HG02763 (cell line): Measurements from ENCODE around the gene SLC15A2.

ENCODE experiments used
- ATAC-seq: cut with Tn5 transposase; IDR thresholded peaks from one replicate; pipeline ENCODE4 v1.9.1; 2021; ENCODE audit warnings: mild to moderate bottlenecking, moderate library complexity; ENCODE audit not compliant: unreplicated experiment

Gene SLC15A2

DNA sequence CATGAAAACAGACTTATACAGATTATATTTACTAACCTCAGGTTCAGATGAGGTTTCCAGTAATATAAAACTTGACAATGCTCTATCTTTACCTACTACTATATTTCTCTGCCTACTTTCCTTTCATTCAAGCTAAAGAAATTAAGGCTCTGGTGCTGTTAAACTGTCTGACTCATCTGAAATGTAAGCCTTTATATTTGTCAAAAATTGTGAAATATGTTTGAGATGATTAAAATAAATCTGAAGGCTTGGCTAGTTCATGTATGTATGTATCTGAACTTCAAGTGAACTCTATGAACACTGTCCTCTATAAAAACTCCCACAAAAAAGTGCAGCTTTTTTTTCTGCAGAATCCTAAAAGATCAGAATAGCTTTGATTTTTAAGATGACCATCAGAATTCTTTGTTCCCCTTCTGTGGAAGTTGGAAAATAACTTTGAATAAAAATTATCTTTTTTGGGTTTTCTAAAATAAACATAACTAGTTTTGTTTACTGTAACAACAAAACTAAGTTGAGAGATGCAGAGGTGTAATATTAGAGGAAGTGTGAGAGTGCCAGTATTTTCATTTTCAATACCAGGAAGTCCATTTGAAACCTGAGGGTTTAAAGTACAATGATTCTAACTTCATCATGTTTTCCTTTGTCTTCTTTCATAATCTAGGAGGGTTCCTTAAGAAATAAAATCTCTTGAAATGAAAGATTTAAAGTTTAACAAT is 85.7 kb downstream of the SLC15A2 start:
- ATAC-seq, result no peak

DNA sequence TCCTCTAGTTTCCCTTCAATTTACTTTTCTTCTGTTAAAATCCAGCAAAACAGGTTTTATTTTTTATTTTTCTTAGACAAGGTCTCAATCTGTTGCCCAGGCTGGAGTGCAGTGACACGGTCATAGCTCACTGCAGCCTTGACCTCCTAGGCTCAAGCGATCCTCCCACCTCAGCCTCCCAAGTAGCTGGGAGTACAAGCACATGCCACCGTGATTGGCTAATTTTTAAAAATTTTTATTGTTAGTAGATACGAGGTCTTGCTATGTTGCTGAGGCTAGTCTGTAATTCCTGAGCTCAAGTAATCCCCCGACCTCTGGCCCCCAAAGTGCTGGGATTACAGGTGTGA is 86.2 kb downstream of the SLC15A2 start:
- no peak for ATAC-seq

DNA sequence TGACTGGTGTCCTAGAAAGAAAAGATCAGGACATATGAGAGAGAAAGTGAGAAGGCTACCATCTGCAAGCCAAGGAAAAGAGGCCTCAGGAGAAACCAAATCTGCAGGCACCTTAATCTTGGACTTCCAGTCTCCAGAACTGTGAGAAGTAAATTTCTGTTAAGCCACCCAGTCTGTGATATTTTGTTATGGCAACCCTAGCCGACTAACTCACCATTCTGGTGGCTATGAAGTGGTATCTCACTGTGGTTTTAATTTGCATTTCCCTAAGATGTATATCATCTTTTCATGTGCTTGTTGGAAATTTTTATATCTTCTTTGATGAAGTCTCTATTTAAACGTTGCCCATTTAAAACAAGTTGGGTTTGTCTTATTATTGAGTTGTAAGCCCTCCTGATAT is 87.3 kb downstream of the SLC15A2 start:
- ATAC-seq, result no peak

DNA sequence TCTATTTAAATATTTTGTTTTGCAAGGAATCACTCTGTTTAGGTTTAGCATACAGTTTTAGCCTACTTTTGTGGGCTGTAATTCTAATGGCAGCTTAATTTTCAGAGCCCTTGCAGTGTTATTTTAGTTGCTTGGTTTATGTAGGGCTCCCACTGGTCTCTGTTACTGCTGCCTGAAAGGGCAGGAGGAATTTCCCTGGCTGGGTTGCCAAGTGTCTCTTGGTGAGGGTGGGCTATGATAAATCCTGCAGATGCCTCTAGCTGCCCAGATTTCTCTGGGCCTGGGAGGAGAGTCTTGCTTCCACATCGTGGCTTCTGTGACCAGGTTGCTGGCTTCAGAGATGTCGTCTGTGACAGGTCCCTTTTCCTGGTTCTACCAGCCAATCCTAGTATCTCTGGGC is 91.6 kb downstream of the SLC15A2 start:
- ATAC-seq, result no peak

DNA sequence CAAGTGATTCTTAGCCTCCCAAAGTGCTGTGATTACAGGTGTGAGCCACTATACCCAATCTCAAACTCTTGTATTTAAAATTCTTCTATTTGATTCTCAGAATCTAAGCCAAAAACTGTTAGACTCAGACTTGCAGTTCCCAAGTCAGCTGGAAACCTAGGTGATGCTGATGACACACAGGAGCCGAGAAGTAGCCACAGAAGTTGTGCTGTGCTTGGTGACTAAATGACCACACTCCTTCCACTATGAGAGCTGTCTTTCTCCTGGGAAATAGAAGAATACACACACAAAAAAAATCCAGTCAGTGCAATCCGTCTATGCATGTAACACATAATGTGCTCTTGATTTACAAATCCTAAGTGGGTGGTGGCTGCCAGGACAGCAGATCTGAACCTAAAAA is 93.9 kb downstream of the SLC15A2 start:
- ATAC-seq, result no peak

DNA sequence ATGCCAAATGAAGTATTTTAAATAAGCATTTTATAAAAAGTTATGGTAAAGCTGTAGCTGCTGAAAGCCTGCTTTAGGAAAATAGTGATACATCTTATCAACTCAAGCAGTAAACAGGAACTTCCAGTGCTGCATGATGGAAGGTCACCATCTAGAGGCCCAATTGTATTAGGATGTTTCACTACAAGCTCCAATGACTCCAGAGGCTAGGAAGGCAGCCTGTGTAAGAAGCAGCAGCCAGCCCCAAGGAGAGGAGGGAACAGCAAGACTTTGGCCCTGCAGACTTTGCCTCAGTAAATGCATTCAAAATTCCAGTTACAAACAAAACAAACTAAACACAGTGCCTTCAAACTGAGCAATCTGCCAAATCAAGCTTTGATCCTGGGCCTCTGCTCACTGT is 95.7 kb downstream of the SLC15A2 start:
- ATAC-seq, result no peak

DNA sequence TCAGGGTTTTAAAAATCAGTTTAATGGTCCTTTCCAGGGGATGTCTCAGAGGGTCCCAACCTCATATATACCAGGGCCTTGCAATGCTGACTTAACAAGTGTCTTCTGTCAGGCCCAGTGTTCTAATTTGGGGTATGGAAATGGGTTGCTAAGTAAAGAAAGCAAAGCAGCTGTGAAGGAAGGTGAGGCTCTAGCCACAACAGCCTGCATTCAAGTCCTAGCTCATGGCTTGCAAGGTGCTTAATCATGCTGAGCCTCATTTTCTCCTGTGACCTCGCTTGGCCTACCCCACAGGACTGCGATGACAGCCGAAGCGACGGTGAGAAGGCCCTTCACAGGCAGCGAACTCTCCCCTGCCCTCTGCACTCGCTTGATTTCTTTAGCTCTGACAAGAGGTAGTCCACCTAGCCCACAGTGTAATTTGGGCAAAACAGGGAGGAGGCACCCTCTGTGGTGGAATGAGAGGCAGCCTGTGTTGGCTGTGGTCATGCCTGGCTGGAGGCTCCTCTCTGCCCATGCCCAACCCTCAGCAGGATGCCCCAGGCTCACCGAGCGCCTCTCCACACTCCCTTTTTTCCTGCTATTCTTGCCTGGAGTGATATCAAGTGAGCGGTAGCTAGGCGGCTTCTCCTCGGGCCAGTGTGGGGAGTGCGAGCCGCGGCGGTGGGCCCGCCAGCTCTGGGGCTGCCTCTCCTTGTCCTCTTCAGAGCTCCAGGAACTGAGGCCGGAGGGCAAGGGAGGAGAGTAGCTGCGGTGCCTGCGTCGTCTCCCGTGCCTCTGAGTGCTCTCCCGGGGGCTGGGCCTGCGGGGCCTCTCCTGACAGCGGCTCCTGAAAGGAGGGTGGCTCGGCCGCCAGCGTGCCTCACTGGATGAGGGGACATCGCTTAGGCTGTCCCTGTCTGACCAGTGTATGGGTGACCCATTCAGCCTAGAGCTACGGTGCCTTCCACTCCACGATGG is 98.7 kb downstream of the SLC15A2 start:
- ATAC-seq, result peak; percentile 52
